ENCODE results near the gene AP4E1.

- TF ChIP-seq CTCF (tag by site-specific recombination; IDR thresholded peaks at IDR 0.05) (no peak), ZNF639 (tag by site-specific recombination; IDR thresholded peaks at IDR 0.05) (no peak), TCF7L2 (IDR thresholded peaks at IDR 0.05; ENCODE audit: borderline replicate concordance, low read depth, low read length) (no peak), ELK4 (IDR thresholded peaks at IDR 0.05; ENCODE audit: borderline replicate concordance, low read depth, low read length) (no peak), MYNN (tag by site-specific recombination; IDR thresholded peaks at IDR 0.05; ENCODE audit: borderline replicate concordance) (no peak), ATF2 (tag by site-specific recombination; IDR thresholded peaks at IDR 0.05; ENCODE audit: low read depth) (no peak), ZNF645 (tag by site-specific recombination; IDR thresholded peaks at IDR 0.05) (no peak), BCL11A (tag by site-specific recombination; IDR thresholded peaks at IDR 0.05; ENCODE audit: low read depth) (no peak), ZNF324 (tag by site-specific recombination; IDR thresholded peaks at IDR 0.05) (no peak), ZBTB8A (tag by site-specific recombination; IDR thresholded peaks at IDR 0.05) (no peak), ZNF266 (tag by site-specific recombination; IDR thresholded peaks at IDR 0.05; ENCODE audit: low read depth) (no peak), ZNF169 (tag by site-specific recombination; IDR thresholded peaks at IDR 0.05) (no peak), AEBP2 (tag by site-specific recombination; IDR thresholded peaks at IDR 0.05; ENCODE audit: borderline replicate concordance) (no peak)
Observed at GRCh38 chr15:50964075-50964474, 55.6 kb downstream of the AP4E1 start.
